ENCODE measurements around the gene CDK1.

DNA sequence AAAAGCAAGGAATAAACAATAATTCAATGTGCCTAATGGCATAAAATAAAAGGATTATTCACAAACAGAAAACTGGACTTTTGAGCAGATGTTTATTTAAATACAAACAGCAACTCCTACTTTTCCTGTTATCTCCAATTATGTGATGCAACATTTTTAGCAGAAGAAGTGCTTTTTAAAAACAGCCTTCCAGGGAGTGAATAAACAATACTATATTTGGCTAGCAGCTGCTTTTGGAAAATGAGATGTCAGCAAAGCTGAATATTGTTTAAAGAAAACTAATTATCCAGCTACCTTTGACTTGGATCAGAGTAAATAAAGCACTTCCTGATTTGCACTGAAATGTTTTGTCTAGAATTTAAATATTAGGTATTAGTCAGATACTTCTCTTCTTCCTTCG is 23.2 kb downstream of the CDK1 start:
- no peak for TF ChIP-seq CTCF (IDR thresholded peaks at IDR 0.05)
- TF ChIP-seq POLR2A (IDR thresholded peaks at IDR 0.05) = no peak

Data from thyroid gland (tissue), 4 donors.